Activated CD4-positive, alpha-beta T cell treated with anti-CD3 and anti-CD28 coated beads, Interleukin-2, amount 50 U/mL, for 24 hours (primary cell): ENCODE data around the gene AOPEP.

Experiments used
- DNase-seq, 2 donors: peaks; one replicate each; pipeline ENCODE4 v3.0.0-alpha.2; 2020; ENCODE audit warnings: low read depth in 1 of 2, low spot score in 1 of 2

The AOPEP gene

DNA sequence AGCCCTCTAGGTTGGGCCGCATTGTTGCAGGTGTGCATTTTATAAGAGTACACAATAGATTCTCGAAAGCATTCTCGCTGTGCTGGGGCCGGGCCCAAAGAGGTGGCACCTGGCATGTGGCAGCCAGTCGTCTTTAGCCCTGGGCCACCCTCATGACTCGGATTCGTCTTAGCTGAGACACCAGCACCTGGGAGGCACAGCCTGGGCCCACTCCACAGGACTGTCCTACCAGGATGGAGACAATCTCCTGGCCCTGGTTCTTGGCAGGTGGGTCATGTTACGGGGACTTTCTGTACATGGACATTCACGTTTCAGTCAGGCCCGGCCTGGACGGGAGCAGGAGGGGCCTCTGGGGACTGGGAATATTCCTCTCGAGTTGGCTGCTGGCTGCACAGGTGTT, 378.5 kb downstream of the AOPEP start:
- no peak for DNase-seq

DNA sequence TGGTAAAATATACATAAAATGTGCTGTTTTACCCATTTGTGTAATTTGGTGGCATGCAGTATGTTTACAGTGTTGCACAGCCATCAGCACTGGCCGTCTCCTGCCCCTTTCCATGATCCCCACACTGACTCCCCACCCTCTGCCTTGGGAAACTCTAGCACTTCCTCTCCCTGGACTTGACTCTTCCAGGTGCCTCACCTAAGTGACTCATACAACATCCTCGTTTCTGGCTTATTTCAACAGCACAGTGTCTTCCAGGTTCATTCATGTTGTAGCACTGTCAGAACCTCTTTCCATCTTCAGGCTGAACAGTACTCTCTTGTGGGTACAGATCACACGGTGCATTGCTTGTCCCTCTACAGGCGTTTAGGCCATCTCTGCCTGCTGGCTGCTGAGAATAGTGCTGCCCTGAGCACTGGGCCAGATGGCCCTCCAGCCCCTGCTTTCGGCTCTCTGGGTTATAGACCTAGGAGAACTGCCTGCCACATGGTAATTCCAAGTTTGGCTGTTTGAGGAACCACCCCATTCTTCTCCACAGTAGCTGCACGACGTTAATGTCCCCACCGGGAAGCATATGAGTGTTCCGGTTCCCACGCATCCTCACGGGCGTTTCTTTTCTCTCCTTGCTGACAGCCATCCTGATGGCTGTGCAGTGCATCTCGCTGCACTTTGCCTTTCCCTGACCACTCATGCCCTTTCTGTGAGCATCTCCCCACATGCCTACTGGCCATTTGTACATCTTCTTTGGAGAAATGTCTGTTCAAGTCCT, 379.2 kb downstream of the AOPEP start:
- DNase-seq, result no peak

DNA sequence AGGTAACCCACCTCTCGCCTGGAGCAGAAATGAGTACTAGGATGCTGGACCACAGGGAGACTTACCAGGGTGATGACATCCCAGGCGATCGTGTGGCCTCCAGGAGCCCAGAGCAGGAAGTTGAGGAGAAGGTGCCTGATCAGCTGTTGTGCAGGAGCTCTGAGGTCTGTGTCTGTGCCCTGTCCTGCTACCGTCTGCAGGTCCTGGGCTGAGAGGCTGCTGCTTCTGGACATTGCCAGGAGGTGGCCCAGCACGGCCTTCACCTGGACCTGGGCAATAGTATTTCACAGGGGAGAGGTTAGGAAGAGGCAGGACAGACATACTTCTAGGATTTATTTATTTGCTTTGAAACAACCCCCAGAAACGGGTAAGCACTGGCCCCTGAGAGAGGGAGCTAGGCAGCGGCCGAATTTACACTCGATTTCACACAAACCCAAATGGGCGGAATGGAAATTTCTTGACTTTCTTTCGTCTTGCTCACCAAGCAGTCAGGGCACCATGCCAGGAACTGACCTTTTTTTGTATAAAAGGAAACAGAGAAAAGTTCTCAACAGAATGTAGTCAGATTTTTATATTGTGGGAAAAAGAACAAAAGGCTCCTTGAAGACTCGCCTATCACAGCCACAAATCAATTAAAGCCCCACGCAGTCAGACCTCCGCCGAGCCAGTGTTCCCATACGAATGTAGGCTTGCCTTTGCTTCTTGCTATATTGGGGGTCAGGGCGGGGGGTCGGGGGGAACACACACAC, 380.7 kb downstream of the AOPEP start:
- no peak for DNase-seq

- DNase-seq, result no peak
Observed at GRCh38 chr9:95107976-95108375, 381.5 kb downstream of the AOPEP start.

DNA sequence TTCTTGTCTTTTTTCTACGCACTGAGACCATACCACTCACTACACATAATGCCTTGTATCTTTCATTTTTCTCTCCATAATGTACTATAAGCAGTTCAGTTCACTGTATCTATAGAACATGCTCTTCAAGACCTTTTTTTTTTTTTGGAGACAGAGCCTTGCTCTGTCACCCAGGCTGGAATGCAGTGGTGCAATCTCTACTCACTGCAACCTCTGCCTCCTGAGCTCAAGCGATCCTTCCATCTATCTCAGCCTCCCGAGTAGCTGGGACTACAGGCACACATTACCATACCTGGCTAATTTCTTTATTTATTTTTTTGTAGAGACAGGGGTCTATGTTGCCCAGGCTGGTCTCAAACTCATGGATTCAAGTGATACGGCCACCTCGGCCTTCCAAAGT, 382.3 kb downstream of the AOPEP start:
- DNase-seq, result no peak

- DNase-seq, result no peak
Observed at GRCh38 chr9:95109456-95109855, 383.0 kb downstream of the AOPEP start.

DNA sequence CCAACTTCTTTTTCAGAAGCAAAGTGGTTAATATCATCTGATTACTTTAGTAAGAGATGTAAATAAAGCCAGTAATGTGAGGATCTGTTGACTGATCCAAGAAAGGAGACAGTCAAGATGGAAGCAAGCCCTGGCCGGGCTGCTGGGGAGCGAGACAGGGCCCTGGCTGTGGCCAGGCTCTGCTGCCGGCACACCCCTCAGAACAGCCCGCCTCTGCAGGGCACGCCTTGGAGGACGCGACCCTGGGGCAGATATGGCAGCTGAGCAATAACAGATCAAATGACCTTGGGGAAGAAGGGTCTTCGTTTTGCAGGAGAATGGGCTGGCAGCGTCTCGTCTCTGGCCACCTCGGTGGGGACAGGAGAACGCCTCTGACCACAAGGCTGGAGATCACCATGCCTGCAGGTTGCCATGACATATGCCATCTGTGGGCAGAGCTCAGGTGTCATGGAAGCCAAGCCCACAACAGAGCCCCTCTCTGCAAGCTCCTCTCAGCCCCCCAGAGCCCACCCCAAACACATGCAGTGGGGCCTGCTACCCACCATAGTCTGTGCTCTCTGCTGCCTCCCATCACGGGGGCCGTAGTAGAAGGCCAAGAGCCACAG, 384.5 kb downstream of the AOPEP start:
- DNase-seq, result no peak

- DNase-seq, result no peak
Observed at GRCh38 chr9:95111716-95112115, 385.2 kb downstream of the AOPEP start.

DNA sequence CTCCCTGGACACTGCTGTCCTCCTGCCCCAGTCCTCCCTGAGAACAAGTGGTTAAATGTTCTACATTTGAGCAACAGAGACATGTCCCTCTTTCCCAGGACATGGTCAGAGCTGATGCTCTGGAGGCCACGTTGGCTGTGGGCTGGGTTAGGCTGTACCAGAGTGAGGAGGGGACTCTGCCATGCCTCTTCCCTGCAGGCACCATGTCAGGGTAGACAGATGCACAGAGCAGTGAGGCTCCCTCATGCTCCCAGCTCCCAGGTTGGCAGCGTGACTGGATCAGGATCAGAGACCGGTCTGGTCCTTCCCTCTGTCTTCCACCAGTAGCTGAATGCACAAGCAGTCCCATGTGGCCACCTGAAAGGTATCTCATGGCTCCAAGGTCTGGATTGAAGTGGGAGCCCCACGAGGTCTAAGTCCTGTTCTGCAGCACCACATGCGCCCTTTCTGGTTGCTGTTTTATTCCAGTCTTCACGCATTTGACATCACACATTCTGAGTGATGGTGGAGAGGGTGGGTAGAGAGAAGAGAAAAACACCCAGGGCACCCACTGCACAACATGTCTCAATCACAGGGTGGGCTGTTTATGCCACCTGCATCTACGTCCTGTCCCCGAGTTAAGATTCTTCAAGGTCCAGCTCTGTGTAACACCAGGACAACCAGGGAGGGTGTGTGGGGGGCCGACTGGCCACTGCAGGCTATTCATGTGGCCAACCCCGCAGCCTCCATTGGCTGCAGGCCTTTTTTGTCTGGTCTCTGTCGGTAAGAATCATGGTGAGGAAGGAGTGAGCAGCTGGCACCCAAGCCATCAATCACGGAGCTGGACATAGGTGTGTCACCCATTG, 386.2 kb downstream of the AOPEP start:
- DNase-seq, result no peak

DNA sequence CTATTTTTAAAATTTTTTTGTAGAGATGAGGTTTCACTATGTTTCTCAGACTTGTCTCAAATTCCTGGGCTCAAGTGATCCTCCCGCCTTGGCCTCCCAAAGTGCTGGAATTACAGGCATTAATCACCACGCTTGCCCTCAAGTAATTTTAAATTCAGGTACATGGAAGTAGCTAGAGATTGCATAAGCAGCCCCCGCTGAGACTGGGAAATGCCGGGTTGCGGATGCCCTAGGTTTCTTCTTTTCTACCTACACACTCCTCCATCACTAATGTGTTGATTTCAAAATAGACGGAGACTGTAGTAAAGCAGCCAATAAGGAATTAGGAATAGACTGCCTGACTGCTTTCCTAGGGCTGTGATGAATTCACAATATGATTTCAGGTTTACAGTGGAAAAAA, 388.6 kb downstream of the AOPEP start:
- no peak for DNase-seq

DNA sequence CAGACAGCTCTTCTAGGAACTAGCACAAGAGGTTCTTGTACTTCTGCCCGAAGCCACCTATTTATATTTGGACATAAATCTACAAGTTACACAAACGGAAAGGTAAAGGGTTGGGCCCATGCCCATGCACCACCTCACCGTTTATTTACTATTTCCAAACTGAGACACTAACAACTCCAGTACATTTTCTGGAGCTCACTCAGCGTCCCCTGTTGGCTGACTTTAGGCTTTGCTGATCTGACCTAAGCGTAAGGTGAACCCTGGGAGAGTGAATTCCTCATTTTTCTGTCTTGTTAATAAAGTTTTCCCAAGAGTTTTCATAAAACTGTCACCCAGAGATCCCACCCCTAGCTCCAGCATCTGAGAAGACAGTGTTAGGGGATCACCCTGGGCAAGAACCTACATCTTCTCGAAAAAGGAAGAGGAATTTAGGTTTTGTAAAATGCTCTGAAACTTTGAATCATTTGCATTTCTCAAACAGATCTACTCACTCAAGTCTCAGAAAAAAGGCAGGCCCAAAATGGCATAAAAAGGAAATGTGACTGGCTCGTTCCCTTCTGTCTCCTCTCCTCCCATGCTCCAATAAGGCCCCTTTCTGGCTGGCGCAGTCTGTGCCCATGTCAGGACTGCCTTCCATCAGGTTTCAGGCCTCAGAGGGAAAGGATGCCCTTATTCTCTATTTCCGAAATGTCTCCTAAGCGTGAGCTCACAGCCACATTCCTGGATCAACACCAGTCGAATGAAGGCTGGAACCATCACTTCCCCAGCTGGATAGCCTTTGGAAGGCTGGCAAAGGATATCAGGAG, 389.7 kb downstream of the AOPEP start:
- DNase-seq, result no peak

- DNase-seq, result no peak
Observed at GRCh38 chr9:95116808-95117204, 390.3 kb downstream of the AOPEP start.

DNA sequence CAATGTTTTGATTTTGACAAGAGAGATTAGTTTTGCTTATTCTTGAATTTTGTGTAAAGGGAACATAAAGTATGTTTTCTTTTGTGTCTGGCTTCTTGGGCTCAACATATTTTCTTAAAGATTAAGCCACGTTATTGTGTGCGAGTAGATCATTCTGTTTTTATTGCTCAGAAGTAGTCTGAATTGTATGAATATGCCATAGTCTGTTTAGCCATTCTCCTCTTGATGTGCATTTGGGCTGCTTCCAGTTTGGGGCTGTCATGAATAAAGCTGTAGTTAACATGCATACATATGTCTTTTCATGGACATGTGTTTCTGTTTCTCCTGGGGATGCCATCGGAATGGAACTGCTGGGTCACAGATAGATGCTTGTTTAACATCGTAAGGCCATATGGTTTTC, 392.1 kb downstream of the AOPEP start:
- no peak for DNase-seq

GRCh38 chr9:95120781-95121370, 394.4 kb downstream of the AOPEP start:
- DNase-seq, result no peak

GRCh38 chr9:95124582-95125367, 398.3 kb downstream of the AOPEP start:
- DNase-seq, result no peak

- no peak for DNase-seq
Observed at GRCh38 chr9:95125652-95126051, 399.2 kb downstream of the AOPEP start.

GRCh38 chr9:95126739-95127138, 400.2 kb downstream of the AOPEP start:
- no peak for DNase-seq

GRCh38 chr9:95127249-95128176, 401.0 kb downstream of the AOPEP start:
- peak; percentile 46 to 54 for DNase-seq
